ENCODE measurements around the gene AIFM3. TPM values are rescaled to one million over a fixed set of nuclear protein-coding genes. Genes with fewer than 3 reads are reported as not detected.

Gene AIFM3
- total RNA-seq, 2 donors from 2014 or later: 0.78 to 3.0 TPM

GRCh38 chr22:20997536-20998257 lies 30.6 kb downstream of the AIFM3 start:
- Histone ChIP-seq H3K4me1 (peaks cover 21% of the 10 kb centered on the region), H3K36me3 (replicated peaks in 1 of 2; ENCODE audit: insufficient read depth in 1 of 2, low read depth in 2 of 2) (peaks cover 5 to 10% of the 10 kb centered on the region in 2 donors), H3K9me3 (no peaks in the 10 kb centered on the region), H3K4me3 (no peak overlapping the region), H3K27me3 (no peaks in the 10 kb centered on the region), H3K27ac (peak overlapping the region in 1 of 4 donors; percentile 0)
- no peak for DNase-seq
- no peak for ATAC-seq
- TF ChIP-seq, protein P1, sequence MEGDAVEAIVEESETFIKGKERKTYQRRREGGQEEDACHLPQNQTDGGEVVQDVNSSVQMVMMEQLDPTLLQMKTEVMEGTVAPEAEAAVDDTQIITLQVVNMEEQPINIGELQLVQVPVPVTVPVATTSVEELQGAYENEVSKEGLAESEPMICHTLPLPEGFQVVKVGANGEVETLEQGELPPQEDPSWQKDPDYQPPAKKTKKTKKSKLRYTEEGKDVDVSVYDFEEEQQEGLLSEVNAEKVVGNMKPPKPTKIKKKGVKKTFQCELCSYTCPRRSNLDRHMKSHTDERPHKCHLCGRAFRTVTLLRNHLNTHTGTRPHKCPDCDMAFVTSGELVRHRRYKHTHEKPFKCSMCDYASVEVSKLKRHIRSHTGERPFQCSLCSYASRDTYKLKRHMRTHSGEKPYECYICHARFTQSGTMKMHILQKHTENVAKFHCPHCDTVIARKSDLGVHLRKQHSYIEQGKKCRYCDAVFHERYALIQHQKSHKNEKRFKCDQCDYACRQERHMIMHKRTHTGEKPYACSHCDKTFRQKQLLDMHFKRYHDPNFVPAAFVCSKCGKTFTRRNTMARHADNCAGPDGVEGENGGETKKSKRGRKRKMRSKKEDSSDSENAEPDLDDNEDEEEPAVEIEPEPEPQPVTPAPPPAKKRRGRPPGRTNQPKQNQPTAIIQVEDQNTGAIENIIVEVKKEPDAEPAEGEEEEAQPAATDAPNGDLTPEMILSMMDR (IDR thresholded peaks at IDR 0.05): no peak
- no peak for TF ChIP-seq POLR2A (IDR thresholded peaks at IDR 0.05)
- 80 to 84% methylated on average over 6 to 13 of the region's 13 CpGs for WGBS, 2 donors
- intact Hi-C loops (cut with DNase I): no loop called here

DNA sequence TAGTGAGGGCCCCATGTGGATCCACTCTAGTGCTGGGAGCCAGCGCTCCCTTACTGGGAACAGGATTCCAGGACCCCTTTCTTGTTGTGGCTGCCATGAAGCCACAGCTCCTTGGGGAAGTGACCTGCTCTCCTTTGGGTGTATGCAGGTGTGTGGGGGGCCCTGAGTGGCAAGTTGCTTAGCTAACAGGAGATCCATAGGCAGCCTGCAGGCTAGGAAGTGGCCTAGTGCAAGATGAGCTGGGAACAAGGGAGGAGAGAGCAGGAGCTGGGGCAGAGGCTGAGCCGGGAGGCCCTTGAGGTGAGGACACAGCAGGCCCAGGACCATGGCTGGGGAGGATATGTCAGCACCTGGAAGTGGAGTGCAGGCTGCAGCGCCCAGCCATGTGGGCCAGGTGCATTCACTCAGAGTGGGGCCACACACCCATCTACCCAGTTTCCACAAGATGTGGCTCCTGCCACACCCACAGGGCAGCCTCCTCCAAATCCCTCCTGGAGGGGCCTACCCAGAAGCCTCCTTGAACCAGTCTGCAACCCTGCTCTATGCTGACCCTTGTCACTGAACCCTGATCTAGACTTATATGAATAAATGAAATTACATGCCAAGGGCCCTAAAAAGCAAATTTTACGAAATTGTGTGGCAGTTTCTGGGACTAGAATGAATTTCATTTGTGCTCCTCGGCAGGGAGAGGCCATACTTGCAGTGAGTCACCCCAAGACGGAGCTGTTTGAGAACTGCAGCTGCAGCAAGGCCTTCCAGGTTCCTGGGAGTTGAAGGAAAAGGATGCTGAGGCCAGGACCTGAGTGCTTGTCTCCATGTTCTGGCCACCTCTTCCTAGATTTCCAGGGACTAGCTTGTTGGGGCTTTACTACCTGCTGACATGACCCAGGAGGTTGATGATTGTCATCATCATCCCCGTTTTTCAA lies 31.6 kb downstream of the AIFM3 start:
- DNase-seq (no peak), ATAC-seq (no peak)
- Histone ChIP-seq H3K4me3 (no peak overlapping the region), H3K4me1 (peaks cover 31% of the 10 kb centered on the region), H3K27me3 (no peaks in the 10 kb centered on the region), H3K36me3 (replicated peaks in 1 of 2; ENCODE audit: insufficient read depth in 1 of 2, low read depth in 2 of 2) (peaks cover 0 to 9% of the 10 kb centered on the region in 2 donors), H3K27ac (peak overlapping the region in 1 of 4 donors; percentile 0), H3K9me3 (no peaks in the 10 kb centered on the region)
- TF ChIP-seq, protein P1 (IDR thresholded peaks at IDR 0.05): no peak
- peak in 1 of 3 donors; percentile 9 for TF ChIP-seq POLR2A (IDR thresholded peaks at IDR 0.05)
- intact Hi-C loops (cut with DNase I): no loop called here
- WGBS, 2 donors: 53 to 67% methylated on average over 4 to 7 of the region's 7 CpGs

- Histone ChIP-seq H3K4me3 (no peak overlapping the region), H3K36me3 (replicated peaks in 1 of 2; ENCODE audit: insufficient read depth in 1 of 2, low read depth in 2 of 2) (peaks cover 0 to 6% of the 10 kb centered on the region in 2 donors), H3K4me1 (peaks cover 35% of the 10 kb centered on the region), H3K27ac (no peak overlapping the region), H3K27me3 (no peaks in the 10 kb centered on the region), H3K9me3 (no peaks in the 10 kb centered on the region)
- no peak for TF ChIP-seq POLR2A (IDR thresholded peaks at IDR 0.05)
- TF ChIP-seq, protein P1 (IDR thresholded peaks at IDR 0.05): no peak
- intact Hi-C loops (cut with DNase I): no loop called here
- DNase-seq (no peak), ATAC-seq (no peak)
- WGBS, 2 donors: 90% methylated on average over 16 to 24 of the region's 27 CpGs
These were observed 32.5 kb downstream of the AIFM3 start for GRCh38 chr22:20999350-21000206.

DNA sequence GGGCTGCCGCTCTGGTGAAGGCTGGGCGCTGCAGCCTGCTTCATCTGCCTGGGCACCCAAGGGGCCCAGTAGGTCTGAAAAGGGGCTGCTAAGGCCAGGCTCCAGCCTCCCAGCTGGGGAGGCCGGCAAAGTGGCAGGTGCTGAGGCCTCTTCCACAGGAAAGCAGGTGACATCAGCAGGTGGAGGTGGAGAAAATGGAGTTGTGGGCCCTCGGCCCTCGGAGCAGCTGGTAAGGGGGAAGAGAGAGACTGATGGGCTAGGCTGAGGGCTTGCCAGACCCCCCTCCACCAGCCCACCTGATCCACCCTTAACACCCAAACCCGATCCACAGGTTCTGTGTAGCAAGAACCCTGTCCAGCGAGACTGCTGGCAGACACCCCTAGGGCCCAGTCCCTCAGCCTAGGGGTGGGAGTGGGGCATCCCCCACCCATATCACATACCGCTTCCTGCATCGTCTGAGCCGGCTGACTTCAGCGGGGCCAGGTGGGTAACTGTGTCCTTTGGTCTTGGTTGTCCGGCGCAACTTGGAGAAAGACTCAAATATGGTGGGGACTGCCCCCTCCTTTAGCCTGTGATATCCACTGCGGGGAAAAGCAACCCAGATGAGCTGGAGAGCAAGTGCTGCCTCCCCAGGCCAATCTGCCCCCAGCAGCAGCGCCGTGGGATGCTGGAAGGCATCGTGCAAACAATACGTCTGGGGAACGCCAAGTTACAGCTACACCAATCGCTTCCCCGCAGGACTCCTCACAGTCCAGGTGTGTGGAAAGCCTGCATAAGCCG lies 33.3 kb downstream of the AIFM3 start:
- H3K27me3 ChIP-seq: no peaks in the 10 kb centered on the region
- ATAC-seq: no peak
- intact Hi-C loops (cut with DNase I): no loop called here
- WGBS, 2 donors: 43 to 46% methylated on average over 19 to 22 of the region's 22 CpGs
- TF ChIP-seq, protein P1 (IDR thresholded peaks at IDR 0.05): no peak
- TF ChIP-seq POLR2A (IDR thresholded peaks at IDR 0.05): no peak
- peak overlapping the region in 3 of 4 donors; percentile 96 to 99 (median 98) for H3K27ac ChIP-seq
- DNase-seq: no peak
- H3K4me1 ChIP-seq: peaks cover 35% of the 10 kb centered on the region
- H3K4me3 ChIP-seq: no peak overlapping the region
- H3K9me3 ChIP-seq: no peaks in the 10 kb centered on the region
- H3K36me3 ChIP-seq (replicated peaks in 1 of 2; ENCODE audit: insufficient read depth in 1 of 2, low read depth in 2 of 2): peaks cover 0 to 5% of the 10 kb centered on the region in 2 donors
